ENCODE data around the gene CNGB1. TPM values are rescaled to one million over a fixed set of nuclear protein-coding genes. Genes with fewer than 3 reads are reported as not detected.
"Not testable (repeated sequence)": the region's sequence is repeated elsewhere in the genome, so short reads cannot be mapped to it uniquely, and the experiment has no call there.

Gene CNGB1
- total RNA-seq, result under 1 TPM in 1 of 2 donors, not detected in 1; 0.51 TPM

DNA sequence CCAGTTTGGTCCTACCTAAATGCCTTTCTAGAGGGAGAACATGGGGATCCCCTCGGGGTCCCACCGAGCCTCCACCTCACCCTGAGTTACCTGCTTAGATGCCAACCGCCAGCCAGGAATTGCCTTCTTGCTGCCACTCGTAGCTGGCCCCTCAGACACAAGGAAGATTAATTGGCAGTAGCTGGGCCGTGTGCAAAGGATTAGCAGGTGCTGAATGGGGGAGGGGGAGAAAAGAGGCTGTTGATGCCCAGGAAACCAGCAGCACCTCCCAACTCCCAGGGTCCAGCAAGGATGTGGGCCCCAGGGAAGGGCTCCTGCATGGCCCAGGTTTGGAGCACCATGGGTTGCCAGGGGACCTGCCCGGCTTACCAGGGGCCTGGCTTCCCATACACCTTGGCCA, at the start of gene CNGB1:
TSS of gene CNGB1 (minus strand) at position 159 of the 400 bp plus-strand sequence. CDS start 3,842 bp downstream, outside the sequence.
- DNase-seq (ENCODE audit: low spot score in 2 of 2), result no peak
- ATAC-seq, result no peak
- Mint-ChIP-seq H3K36me3 (no peaks in the 10 kb centered on the region), H3K27ac (no peak within 1 kb of the TSS), H3K9me3 (no peaks in the 10 kb centered on the region)

- Mint-ChIP-seq H3K36me3 (no peaks in the 10 kb centered on the region), H3K9me3 (no peaks in the 10 kb centered on the region), H3K27ac (peak overlapping the region in 1 of 2 donors; percentile 40)
- no peak for ATAC-seq
- no peak for DNase-seq (ENCODE audit: low spot score in 2 of 2)
These were observed 49.1 kb upstream of the CNGB1 start for GRCh38 chr16:58019866-58020538.

GRCh38 chr16:58018803-58019202, 47.9 kb upstream of the CNGB1 start:
- ATAC-seq (no peak), DNase-seq (ENCODE audit: low spot score in 2 of 2) (no peak)
- Mint-ChIP-seq H3K27ac (no peak overlapping the region), H3K9me3 (no peaks in the 10 kb centered on the region), H3K36me3 (no peaks in the 10 kb centered on the region)

- Mint-ChIP-seq H3K36me3 (no peaks in the 10 kb centered on the region), H3K9me3 (no peaks in the 10 kb centered on the region), H3K27ac (no peak overlapping the region)
- ATAC-seq, result no peak
- no peak for DNase-seq (ENCODE audit: low spot score in 2 of 2)
These were observed 46.0 kb upstream of the CNGB1 start for GRCh38 chr16:58016840-58017446.

GRCh38 chr16:58013201-58013956, 42.5 kb upstream of the CNGB1 start:
- Mint-ChIP-seq H3K9me3 (no peaks in the 10 kb centered on the region), H3K27ac (no peak overlapping the region), H3K36me3 (peaks cover 0 to 7% of the 10 kb centered on the region in 2 donors)
- DNase-seq (ENCODE audit: low spot score in 2 of 2), result no peak
- no peak for ATAC-seq

DNA sequence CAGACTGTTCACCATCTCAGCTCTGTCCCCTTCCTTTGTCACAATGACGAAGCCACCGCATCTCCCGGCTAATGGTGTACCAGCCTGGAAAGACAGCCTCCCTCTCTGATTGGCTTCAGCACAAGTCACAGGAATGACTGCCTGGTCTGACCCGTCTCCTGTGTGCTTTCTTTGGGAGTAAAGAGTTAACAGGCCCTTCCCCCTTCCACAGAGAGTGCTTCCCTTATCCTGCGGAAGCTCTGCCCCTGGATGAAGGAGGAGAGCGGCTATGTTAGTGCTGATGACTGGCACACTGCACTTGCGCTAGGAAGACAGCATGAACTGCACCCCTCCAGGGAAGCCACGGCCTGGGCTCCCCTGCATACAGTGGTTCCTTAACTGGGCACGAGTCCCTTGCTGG, 41.6 kb upstream of the CNGB1 start:
- H3K36me3 Mint-ChIP-seq, result peaks cover 0 to 7% of the 10 kb centered on the region in 2 donors

GRCh38 chr16:58011652-58012051, 40.7 kb upstream of the CNGB1 start:
- H3K9me3 Mint-ChIP-seq, result no peaks in the 10 kb centered on the region
- DNase-seq (ENCODE audit: low spot score in 2 of 2) (no peak), ATAC-seq (no peak)
- peak overlapping the region in 1 of 2 donors; percentile 44 for H3K27ac Mint-ChIP-seq
- peaks cover 6 to 7% of the 10 kb centered on the region in 2 donors for H3K36me3 Mint-ChIP-seq

More for the DNA sequence above, 41.6 kb upstream of the CNGB1 start:
- DNase-seq (ENCODE audit: low spot score in 2 of 2) (no peak), ATAC-seq (no peak)
- no peaks in the 10 kb centered on the region for H3K9me3 Mint-ChIP-seq
- no peak overlapping the region for H3K27ac Mint-ChIP-seq

DNA sequence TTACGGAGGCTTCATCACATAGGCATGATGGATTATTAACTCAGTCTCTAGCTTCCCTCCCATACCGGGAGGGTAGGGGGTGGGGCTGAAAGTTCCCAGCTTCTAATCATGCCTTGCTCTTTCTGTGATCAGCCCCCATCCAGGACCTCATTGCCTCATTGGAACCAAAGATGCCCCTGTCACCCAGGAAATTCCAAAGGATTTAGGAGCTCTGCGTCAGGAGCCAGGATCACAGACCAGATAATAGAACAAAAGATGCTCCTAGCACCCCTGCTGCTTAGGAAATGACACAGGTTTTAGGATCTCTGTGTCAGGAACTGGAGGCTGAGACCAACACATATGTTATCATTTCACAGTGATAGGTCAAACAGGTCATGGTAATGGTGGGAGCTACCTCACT, 40.0 kb upstream of the CNGB1 start:
- Mint-ChIP-seq H3K9me3 (no peaks in the 10 kb centered on the region), H3K27ac (no peak overlapping the region), H3K36me3 (peaks cover 7% of the 10 kb centered on the region in 2 donors)
- DNase-seq (ENCODE audit: low spot score in 2 of 2) (no peak), ATAC-seq (no peak)

DNA sequence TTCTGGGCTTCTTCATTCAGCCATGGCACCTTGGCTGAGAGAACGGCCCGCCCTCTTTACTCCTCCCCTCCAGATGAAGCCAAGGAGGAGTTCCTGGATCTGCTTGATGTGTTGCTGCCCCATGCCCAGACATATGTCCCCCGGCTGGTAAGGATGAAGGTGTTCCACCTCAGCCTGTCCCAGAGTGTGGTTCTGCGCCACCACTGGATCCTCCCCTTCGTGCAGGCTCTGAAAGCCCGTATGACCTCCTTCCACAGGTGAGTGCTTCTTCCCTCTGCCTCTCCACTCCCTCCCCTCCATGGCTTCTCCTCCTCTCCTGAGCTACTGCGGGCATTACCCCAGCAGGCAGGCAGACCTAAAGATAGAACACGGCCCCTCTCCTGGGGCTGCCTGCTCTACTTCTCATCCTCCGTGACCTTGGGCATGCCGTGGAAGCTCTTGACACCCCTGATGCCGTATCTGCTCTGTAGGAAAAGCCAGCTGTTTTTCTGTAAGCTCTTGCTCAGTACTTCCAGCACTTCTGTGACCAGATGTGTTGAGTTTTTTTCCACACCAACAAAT, 39.0 kb upstream of the CNGB1 start:
- DNase-seq (ENCODE audit: low spot score in 2 of 2), result no peak
- H3K36me3 Mint-ChIP-seq, result peaks cover 7% of the 10 kb centered on the region in 2 donors
- peak overlapping the region; percentile 48 to 49 for H3K27ac Mint-ChIP-seq
- ATAC-seq, result no peak
- no peaks in the 10 kb centered on the region for H3K9me3 Mint-ChIP-seq

DNA sequence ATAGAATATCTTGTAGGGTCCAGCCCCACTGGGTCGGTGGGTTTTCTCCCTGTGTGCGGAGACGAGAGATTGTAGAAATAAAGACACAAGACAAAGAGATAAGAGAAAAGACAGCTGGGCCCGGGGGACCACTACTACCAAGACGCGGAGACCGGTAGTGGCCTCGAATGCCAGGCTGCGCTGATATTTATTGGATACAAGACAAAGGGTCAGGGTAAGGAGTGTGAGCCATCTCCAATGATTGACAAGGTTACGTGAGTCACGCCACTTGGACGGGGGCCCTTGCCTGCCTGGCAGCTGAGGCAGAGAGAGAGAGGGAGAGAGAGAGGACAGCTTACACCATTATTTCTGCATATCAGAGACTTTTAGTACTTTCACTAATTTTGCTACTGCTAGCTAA, 33.8 kb upstream of the CNGB1 start:
- not testable (repeated sequence) for H3K9me3 Mint-ChIP-seq; DNase-seq (ENCODE audit: low spot score in 2 of 2); ATAC-seq; H3K36me3 Mint-ChIP-seq; H3K27ac Mint-ChIP-seq

DNA sequence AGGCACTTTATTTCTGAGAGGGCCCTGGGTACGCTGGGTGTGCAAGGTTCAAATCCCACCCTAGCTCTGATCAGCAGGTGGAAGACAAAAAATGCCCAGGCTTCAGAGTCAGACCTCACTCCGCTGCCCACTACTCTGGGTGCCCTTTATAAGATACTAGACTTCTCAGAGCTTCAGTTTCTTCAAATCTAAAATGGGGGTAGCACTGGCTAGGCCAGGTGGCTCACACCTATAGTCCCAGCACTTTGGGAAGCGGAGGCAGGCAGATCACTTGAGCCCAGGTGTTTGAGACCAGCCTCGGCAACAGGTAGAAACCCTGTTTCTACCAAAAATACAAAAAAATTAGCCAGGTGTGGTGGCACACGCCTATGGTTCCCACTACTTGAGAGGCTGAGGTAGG, 32.0 kb upstream of the CNGB1 start:
- Mint-ChIP-seq H3K9me3 (no peaks in the 10 kb centered on the region), H3K27ac (no peak overlapping the region), H3K36me3 (peaks cover 0 to 7% of the 10 kb centered on the region in 2 donors)
- DNase-seq (ENCODE audit: low spot score in 2 of 2) (no peak), ATAC-seq (no peak)

DNA sequence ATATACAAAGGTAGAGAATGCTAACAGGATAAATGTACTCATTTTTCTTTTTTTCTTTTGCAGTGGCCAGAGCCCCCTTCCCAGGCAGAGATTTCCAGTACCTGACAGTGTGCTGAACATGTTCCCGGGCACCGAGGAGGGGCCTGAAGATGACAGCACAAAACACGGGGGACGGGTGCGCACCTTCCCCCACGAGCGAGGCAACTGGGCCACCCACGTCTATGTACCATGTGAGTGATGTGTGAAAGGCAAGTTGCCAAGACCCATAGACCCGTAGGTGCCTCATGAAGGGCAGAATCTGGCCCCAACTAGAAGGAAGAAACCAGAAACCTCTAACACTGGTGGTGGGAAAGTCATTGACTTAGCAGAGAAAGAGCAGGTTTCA, 31.5 kb upstream of the CNGB1 start:
- Mint-ChIP-seq H3K27ac (peak overlapping the region; percentile 36 to 84), H3K9me3 (no peaks in the 10 kb centered on the region), H3K36me3 (peaks cover 0 to 7% of the 10 kb centered on the region in 2 donors)
- DNase-seq (ENCODE audit: low spot score in 2 of 2) (no peak), ATAC-seq (no peak)

DNA sequence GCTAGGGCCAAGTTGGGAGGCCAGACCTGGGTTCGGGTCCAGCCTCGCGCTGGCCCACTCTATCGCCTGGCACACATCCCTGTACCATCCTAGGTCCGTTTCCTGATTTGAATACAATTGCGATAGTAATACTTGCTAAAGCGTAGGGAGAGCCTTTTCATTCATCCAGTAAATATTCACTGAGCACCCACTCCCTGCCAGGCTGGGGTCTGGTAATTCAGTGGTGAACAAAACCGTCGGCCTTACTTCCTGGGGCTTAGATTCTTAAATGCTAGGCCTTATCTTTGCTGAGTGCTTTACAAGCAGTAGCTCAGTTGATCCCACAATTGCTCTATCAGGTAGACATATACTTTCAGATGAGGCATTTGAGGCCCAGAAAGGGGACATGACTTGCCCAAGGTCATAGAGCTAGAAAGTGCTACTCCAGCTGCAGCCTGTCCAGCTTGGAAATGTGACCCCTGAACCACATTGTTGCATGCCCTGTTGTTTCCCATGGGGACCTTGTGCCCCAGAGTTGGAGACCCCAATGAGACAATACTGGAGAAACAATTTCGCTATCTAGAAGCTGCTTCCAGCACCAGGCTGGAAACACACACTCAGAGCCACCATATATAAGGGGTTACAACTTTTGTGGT, 31.0 kb upstream of the CNGB1 start:
- peak overlapping the region; percentile 72 to 84 for H3K27ac Mint-ChIP-seq

DNA sequence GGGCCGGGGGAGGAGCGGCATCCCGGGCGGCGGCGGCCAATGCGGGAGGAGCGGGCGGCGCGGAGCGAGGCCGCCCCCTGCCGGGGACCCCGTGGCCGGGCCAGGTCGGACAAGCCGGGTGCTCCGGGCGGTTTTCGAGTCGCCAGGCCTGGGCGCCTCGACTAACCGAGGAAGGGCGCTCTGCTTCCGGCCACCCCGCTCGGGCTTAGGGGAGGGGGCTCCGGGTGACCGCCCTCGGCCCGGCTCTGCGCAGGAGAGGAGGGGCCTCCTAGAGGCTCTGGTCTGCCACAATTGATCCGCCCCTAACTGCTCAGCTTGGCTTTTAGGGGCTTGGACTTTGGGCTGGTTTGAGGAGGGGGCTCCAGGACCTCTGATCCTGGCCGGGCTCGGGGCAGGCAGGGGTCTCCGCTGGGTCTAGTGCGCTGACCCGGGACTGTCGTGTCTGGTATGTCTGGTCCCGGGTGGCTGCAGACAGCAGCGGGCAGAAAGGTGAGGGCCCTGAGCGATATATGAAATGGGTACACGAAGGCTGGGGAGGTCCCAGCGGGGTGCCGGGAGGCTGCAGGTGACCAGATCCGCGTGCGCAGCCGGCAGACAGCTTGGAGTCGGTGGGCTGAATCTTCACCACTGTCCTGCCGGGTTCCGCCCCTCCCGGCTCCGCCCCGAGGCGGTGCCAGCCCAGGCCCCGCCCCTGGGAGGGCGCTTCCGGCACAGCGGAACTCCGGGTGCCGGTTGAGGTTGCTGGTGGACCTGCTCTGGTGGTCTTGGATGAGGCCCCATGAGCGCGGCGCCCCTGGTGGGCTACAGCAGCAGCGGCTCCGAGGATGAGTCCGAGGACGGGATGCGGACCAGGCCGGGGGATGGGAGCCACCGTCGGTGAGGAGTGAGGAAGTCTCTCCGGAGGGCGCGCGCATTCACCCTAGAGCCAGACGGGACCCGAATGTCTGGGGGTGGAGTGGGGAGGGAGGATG, 30.1 kb upstream of the CNGB1 start, which contains the start of gene USB1:
TSS of gene USB1 (plus strand) at position 702 of the 971 bp plus-strand sequence. CDS start at position 779, 77 bp downstream.
- Mint-ChIP-seq H3K36me3 (no peaks in the 10 kb centered on the region), H3K27ac (peak within 1 kb of the TSS; percentile 84 to 95), H3K9me3 (no peaks in the 10 kb centered on the region)
- ATAC-seq (peak; percentile 82 to 85), DNase-seq (ENCODE audit: low spot score in 2 of 2) (peak; percentile 90 to 94)

More for the DNA sequence above, 31.0 kb upstream of the CNGB1 start:
- H3K9me3 Mint-ChIP-seq, result no peaks in the 10 kb centered on the region
- ATAC-seq (no peak), DNase-seq (ENCODE audit: low spot score in 2 of 2) (no peak)
- H3K36me3 Mint-ChIP-seq, result peaks cover 0 to 4% of the 10 kb centered on the region in 2 donors

DNA sequence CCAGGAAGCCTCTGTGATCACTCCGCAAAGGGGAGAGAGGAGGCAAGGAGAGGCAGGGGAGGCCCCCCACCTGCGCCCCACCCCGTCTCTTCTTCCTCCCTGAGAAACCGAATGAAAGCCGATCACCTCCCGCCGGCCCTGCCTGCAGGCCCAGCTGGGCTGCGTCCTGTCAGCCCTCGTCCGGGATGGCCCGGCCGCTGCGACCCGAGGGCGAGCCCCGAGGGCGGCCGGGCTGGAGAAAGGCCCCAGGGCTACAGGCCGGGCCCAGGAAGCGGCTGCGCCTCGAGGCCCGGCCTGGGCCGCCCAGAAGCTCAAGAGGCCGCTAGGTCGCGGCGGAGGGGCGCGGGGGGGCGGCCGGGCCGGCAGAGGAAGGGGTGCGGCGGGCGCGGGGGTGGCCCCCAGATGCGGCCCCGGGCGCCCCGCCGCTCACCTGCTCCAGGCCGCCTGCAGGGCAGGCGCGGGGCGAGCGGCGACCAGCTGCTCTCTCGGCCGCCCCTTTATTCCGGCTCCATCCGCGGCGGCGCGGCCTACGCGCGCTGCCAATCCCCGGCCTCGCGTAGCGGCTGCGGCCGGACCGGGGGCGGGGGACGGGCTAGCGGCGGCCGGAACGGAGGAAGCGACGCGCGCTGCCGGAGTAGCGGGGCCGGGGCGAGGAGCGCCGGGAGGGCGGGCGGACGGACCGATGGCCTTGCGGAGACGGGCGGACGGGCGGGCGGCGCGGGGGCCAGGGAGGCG, 29.2 kb upstream of the CNGB1 start, which contains the start of gene ZNF319:
TSS of gene ZNF319 (minus strand) at position 702 of the 735 bp plus-strand sequence. CDS start 2,407 bp downstream, outside the sequence.
- Mint-ChIP-seq H3K27ac (peak within 1 kb of the TSS; percentile 84 to 95), H3K36me3 (no peaks in the 10 kb centered on the region), H3K9me3 (no peaks in the 10 kb centered on the region)
- DNase-seq (ENCODE audit: low spot score in 2 of 2) (peak in 1 of 2 donors; percentile 63), ATAC-seq (peak; percentile 16 to 24)

All from activated naive CD4-positive, alpha-beta T cell treated with anti-CD3 and anti-CD28 coated beads, Interleukin-2, amount 50 U/mL, for 72 hours (primary cell).